Keratinocyte (primary cell): Measurements from ENCODE around the gene KYNU. TPM values are rescaled to one million over a fixed set of nuclear protein-coding genes. Genes with fewer than 3 reads are reported as not detected.

Experiments
- DNase-seq: peaks from one replicate; pipeline ENCODE4 v3.0.0-alpha.2; 2011; ENCODE audit warnings: low read depth, missing footprints, low spot score
- FAIRE-seq: peaks from 2 replicates; lab custom pipeline; 2011; peaks lifted over from hg19 to GRCh38; lab: Jason Lieb, UNC
- H2AFZ ChIP-seq: 2 replicates; pipeline ENCODE4 v1.6.0; 2012; ENCODE audit warnings: low read length, control low read depth, inconsistent platforms; ENCODE audit not compliant: control insufficient read depth
- H3K27ac ChIP-seq: 2 replicates; pipeline ENCODE4 v1.5.1; 2011; ENCODE audit warnings: low read length; ENCODE audit not compliant: control insufficient read depth, insufficient read depth
- H3K27me3 ChIP-seq: 3 replicates; pipeline ENCODE4 v1.6.0; 2011; ENCODE audit warnings: low read length; ENCODE audit not compliant: control insufficient read depth, insufficient read depth; ENCODE audit errors: extremely low read depth
- H3K36me3 ChIP-seq, 2 experiments: 2 replicates in 1 of 2; 3 replicates in 1 of 2; pipeline ENCODE4 v1.5.1; 2011; ENCODE audit warnings: low read length in 2 of 2, mild to moderate bottlenecking in 1 of 2; ENCODE audit not compliant: control insufficient read depth in 2 of 2, insufficient read depth in 2 of 2; ENCODE audit errors: extremely low read depth in 1 of 2
- H3K4me1 ChIP-seq: 3 replicates; pipeline ENCODE4 v1.5.1; 2011; ENCODE audit warnings: low read length; ENCODE audit not compliant: control insufficient read depth, insufficient read depth; ENCODE audit errors: extremely low read depth
- H3K4me2 ChIP-seq: 3 replicates; pipeline ENCODE4 v1.6.0; 2011; ENCODE audit warnings: low read depth, low read length; ENCODE audit not compliant: control insufficient read depth, insufficient read depth; ENCODE audit errors: extremely low read depth
- H3K4me3 ChIP-seq, 3 experiments: fragments of 200-600 bp in 1 of 3; sonication (generic) in 1 of 3; 2 replicates in 2 of 3; 3 replicates in 1 of 3; pipeline ENCODE4 v1.5.1; 2011 to 2016; ENCODE audit warnings: low read length in 3 of 3, mild to moderate bottlenecking in 3 of 3, control low read depth in 2 of 3, inconsistent platforms in 1 of 3, low read depth in 1 of 3, mixed read lengths in 1 of 3, mixed run types in 1 of 3, moderate library complexity in 1 of 3; ENCODE audit not compliant: control insufficient read depth in 2 of 3, insufficient read depth in 2 of 3; ENCODE audit errors: extremely low read depth in 1 of 3
- H3K79me2 ChIP-seq: 2 replicates; pipeline ENCODE4 v1.6.0; 2012; ENCODE audit warnings: low read length; ENCODE audit not compliant: control insufficient read depth, insufficient read depth
- H3K9ac ChIP-seq: 3 replicates; pipeline ENCODE4 v1.6.0; 2011; ENCODE audit warnings: low read length; ENCODE audit not compliant: control insufficient read depth, insufficient read depth; ENCODE audit errors: extremely low read depth
- H3K9me1 ChIP-seq: 3 replicates; pipeline ENCODE4 v1.6.0; 2011; ENCODE audit warnings: low read length; ENCODE audit not compliant: control insufficient read depth, insufficient read depth; ENCODE audit errors: extremely low read depth
- H3K9me3 ChIP-seq: 2 replicates; pipeline ENCODE4 v1.5.1; 2012; ENCODE audit warnings: low read depth, low read length; ENCODE audit not compliant: control insufficient read depth
- H4K20me1 ChIP-seq: 3 replicates; pipeline ENCODE4 v1.6.0; 2011; ENCODE audit warnings: low read length; ENCODE audit not compliant: control insufficient read depth, insufficient read depth; ENCODE audit errors: extremely low read depth
- CTCF ChIP-seq, 3 experiments: IDR thresholded peaks in 1 of 3; conservative IDR thresholded peaks in 1 of 3; optimal IDR thresholded peaks in 1 of 3; 2 replicates in 2 of 3; 3 replicates in 1 of 3; pipeline versions ENCODE3 to v1.5.1; 2011; ENCODE audit warnings: low read length in 3 of 3, mild to moderate bottlenecking in 3 of 3, moderate library complexity in 2 of 3, control low read depth in 1 of 3, inconsistent platforms in 1 of 3; ENCODE audit not compliant: insufficient read depth in 2 of 3; ENCODE audit errors: extremely low read depth in 1 of 3
- EZH2 ChIP-seq: IDR thresholded peaks from one replicate; pipeline ENCODE4 v1.6.1; 2012; ENCODE audit warnings: inconsistent platforms, mild to moderate bottlenecking, low read length, moderate library complexity
- dilution Hi-C: fragments of 300-500 bp; cut with MboI; formaldehyde crosslinking; loops from one replicate; pipeline ENCODE4 v1.7.0; 2020; ENCODE audit warnings: low sequenced_read_pairs; ENCODE audit not compliant: extremely low pct_ligation_motif_present
- polyA plus RNA-seq, 5 experiments: library from polyadenylated mRNA; depleted of rRNA in 3 of 5; stranded (reverse) in 3 of 5; stranded (forward) in 1 of 5; unstranded in 1 of 5; fragments of >200 nt; gene quantifications; 1 replicate in 1 of 5; 2 replicates in 3 of 5; 3 replicates in 1 of 5; pipeline versions ENCODE4 v1.2.1 to v1.2.3, GENCODE V29; 2011 to 2012; ENCODE audit warnings: missing spikeins in 2 of 5, low read depth in 1 of 5, low replicate concordance in 1 of 5

The KYNU gene
- polyA plus RNA-seq, 1 donor (not counting 4 experiments of a cell fraction or from before 2014, with no cell fraction given): 3.9 TPM

- Histone ChIP-seq H3K27ac (peak overlapping the region; percentile 99), H3K4me3 (peak overlapping the region in 1 of 3 experiments; percentile 9), H3K79me2 (no peaks in the 10 kb centered on the region), H2AFZ (no peak overlapping the region), H3K27me3 (no peaks in the 10 kb centered on the region), H3K4me1 (peaks cover 33% of the 10 kb centered on the region), H3K9ac (peak overlapping the region; percentile 79), H3K9me1 (no peaks in the 10 kb centered on the region), H3K36me3 (no peaks in the 10 kb centered on the region), H3K4me2 (peak overlapping the region; percentile 42), H3K9me3 (no peaks in the 10 kb centered on the region), H4K20me1 (no peaks in the 10 kb centered on the region)
- FAIRE-seq: no peak
- TF ChIP-seq CTCF (optimal IDR thresholded peaks at IDR 0.05 in 1 of 3, IDR thresholded peaks at IDR 0.05 in 1 of 3, conservative IDR thresholded peaks at IDR 0.05 in 1 of 3; ENCODE audit: extremely low read depth in 1 of 3, insufficient read depth in 2 of 3, low read length in 3 of 3) (no peak), EZH2 (no peak)
- dilution Hi-C loops: no loop called here
- DNase-seq: no peak
Observed at GRCh38 chr2:142875010-142875409, 2.5 kb upstream of the KYNU start.

DNA sequence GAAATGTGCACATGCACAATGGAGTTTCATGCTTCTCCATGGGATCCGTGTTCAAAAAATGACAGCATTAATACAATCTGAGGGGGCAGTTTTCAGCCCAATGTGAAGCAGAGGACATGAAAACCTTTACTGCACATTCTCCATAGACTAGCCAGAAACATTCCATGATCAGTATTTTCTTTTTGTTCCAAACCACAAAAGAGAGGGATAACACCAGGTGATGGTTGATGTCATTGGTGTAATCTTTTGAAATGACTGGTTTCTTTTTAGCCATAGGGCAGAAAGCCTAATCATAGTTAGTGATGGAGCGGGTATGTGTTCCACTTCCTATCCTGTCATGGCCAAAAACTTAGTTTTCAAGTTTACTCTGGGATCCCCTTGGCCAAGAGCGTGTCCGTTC lies 1.8 kb upstream of the KYNU start:
- Histone ChIP-seq H3K9me3 (no peaks in the 10 kb centered on the region), H3K27me3 (no peaks in the 10 kb centered on the region), H3K4me3 (no peak overlapping the region), H4K20me1 (no peaks in the 10 kb centered on the region), H2AFZ (no peak overlapping the region), H3K36me3 (no peaks in the 10 kb centered on the region), H3K27ac (peak overlapping the region; percentile 99), H3K4me2 (peak overlapping the region; percentile 45), H3K4me1 (peaks cover 39% of the 10 kb centered on the region), H3K9me1 (no peaks in the 10 kb centered on the region), H3K9ac (peak overlapping the region; percentile 79), H3K79me2 (no peaks in the 10 kb centered on the region)
- dilution Hi-C loops: no loop called here
- DNase-seq (no peak), FAIRE-seq (peak; percentile 70)
- TF ChIP-seq EZH2: no peak
- TF ChIP-seq CTCF (optimal IDR thresholded peaks at IDR 0.05 in 1 of 3, IDR thresholded peaks at IDR 0.05 in 1 of 3, conservative IDR thresholded peaks at IDR 0.05 in 1 of 3; ENCODE audit: extremely low read depth in 1 of 3, insufficient read depth in 2 of 3, low read length in 3 of 3): no peak
